IPS-11a (cell line): ENCODE data around the gene SUPT4H1.
"Not testable (repeated sequence)": the region's sequence is repeated elsewhere in the genome, so short reads cannot be mapped to it uniquely, and the experiment has no call there.

Experiments
- H3K4me3 ChIP-seq: one replicate; pipeline ENCODE4 v1.5.1; 2013; ENCODE audit warnings: low read depth, low read length, control low read depth

Gene SUPT4H1

GRCh38 chr17:58341861-58342475 is 10.0 kb downstream of the SUPT4H1 start:
- H3K4me3 ChIP-seq = no peak overlapping the region

GRCh38 chr17:58341136-58341860 is 10.7 kb downstream of the SUPT4H1 start:
- H3K4me3 ChIP-seq = not testable (repeated sequence)

GRCh38 chr17:58340405-58340876 is 11.6 kb downstream of the SUPT4H1 start:
- no peak overlapping the region for H3K4me3 ChIP-seq

GRCh38 chr17:58339755-58340404 is 12.1 kb downstream of the SUPT4H1 start:
- no peak overlapping the region for H3K4me3 ChIP-seq

- H3K4me3 ChIP-seq = no peak overlapping the region
Observed at GRCh38 chr17:58338841-58339754, 12.9 kb downstream of the SUPT4H1 start.

- no peak overlapping the region for H3K4me3 ChIP-seq
Observed at GRCh38 chr17:58338454-58338840, 13.6 kb downstream of the SUPT4H1 start.

GRCh38 chr17:58337600-58338453 is 14.2 kb downstream of the SUPT4H1 start:
- no peak overlapping the region for H3K4me3 ChIP-seq

- no peak overlapping the region for H3K4me3 ChIP-seq
Observed at GRCh38 chr17:58337210-58337599, 14.8 kb downstream of the SUPT4H1 start.

GRCh38 chr17:58336456-58337209 is 15.4 kb downstream of the SUPT4H1 start:
- no peak overlapping the region for H3K4me3 ChIP-seq

GRCh38 chr17:58335779-58336455 is 16.1 kb downstream of the SUPT4H1 start:
- no peak overlapping the region for H3K4me3 ChIP-seq

GRCh38 chr17:58335061-58335731 is 16.8 kb downstream of the SUPT4H1 start:
- H3K4me3 ChIP-seq = no peak overlapping the region

GRCh38 chr17:58334661-58335060 is 17.3 kb downstream of the SUPT4H1 start:
- no peak overlapping the region for H3K4me3 ChIP-seq

GRCh38 chr17:58334256-58334655 is 17.7 kb downstream of the SUPT4H1 start:
- H3K4me3 ChIP-seq = no peak overlapping the region

- H3K4me3 ChIP-seq = no peak overlapping the region
Observed at GRCh38 chr17:58333736-58334207, 18.2 kb downstream of the SUPT4H1 start.

- H3K4me3 ChIP-seq = no peak overlapping the region
Observed at GRCh38 chr17:58332778-58333735, 18.9 kb downstream of the SUPT4H1 start.

GRCh38 chr17:58331815-58332777 is 19.9 kb downstream of the SUPT4H1 start:
- no peak overlapping the region for H3K4me3 ChIP-seq
